Lung microvascular endothelial cell (primary cell): ENCODE measurements around the gene DNALI1. TPM values are rescaled to one million over a fixed set of nuclear protein-coding genes. Genes with fewer than 3 reads are reported as not detected.
"Not testable (repeated sequence)": the region's sequence is repeated elsewhere in the genome, so short reads cannot be mapped to it uniquely, and the experiment has no call there.

Source experiments
- DNase-seq, 2 donors: peaks; one replicate each; pipeline versions ENCODE4 v3.0.0 to v3.0.0-alpha.2; 2010; ENCODE audit warnings: low read depth in 2 of 2
- total RNA-seq: library from RNA; depleted of rRNA; stranded (reverse); fragments of >200 nt; gene quantifications from 2 replicates; pipeline ENCODE4 v1.2.1, GENCODE V29; 2014

The DNALI1 gene
- total RNA-seq: 0.20 and 0.22 TPM in 2 replicates

- DNase-seq: peak; percentile 91 to 94
Measured at GRCh38 chr1:37556712-37557196, at the start of gene DNALI1. Gene DNALI1 (plus strand): TSS chr1:37556940. CDS start chr1:37556995, 55 bp downstream.

- DNase-seq: no peak
Measured at GRCh38 chr1:37509181-37509580, 47.6 kb upstream of the DNALI1 start.

GRCh38 chr1:37513795-37514349 lies 42.9 kb upstream of the DNALI1 start:
- DNase-seq: peak; percentile 11 to 23

GRCh38 chr1:37514350-37515184 lies 42.2 kb upstream of the DNALI1 start, which contains the start of gene MEAF6:
Gene MEAF6 (minus strand): TSS chr1:37514766. CDS start chr1:37514746, 20 bp downstream.
- peak; percentile 83 for DNase-seq

GRCh38 chr1:37515185-37516034 lies 41.3 kb upstream of the DNALI1 start:
- DNase-seq: no peak

- no peak for DNase-seq
Measured at GRCh38 chr1:37517569-37517968, 39.2 kb upstream of the DNALI1 start.

GRCh38 chr1:37518241-37518640 lies 38.5 kb upstream of the DNALI1 start:
- not testable (repeated sequence) for DNase-seq

GRCh38 chr1:37518929-37519328 lies 37.8 kb upstream of the DNALI1 start:
- not testable (repeated sequence) for DNase-seq

- DNase-seq: no peak
Measured at GRCh38 chr1:37519613-37520012, 37.1 kb upstream of the DNALI1 start.

- DNase-seq: not testable (repeated sequence)
Measured at GRCh38 chr1:37529888-37530287, 26.9 kb upstream of the DNALI1 start.

- DNase-seq: not testable (repeated sequence)
Measured at GRCh38 chr1:37532418-37533156, 24.2 kb upstream of the DNALI1 start.

- DNase-seq: peak in 1 of 2 donors; percentile 10
Measured at GRCh38 chr1:37533317-37534093, 23.2 kb upstream of the DNALI1 start.

GRCh38 chr1:37537378-37537777 lies 19.4 kb upstream of the DNALI1 start:
- peak; percentile 8 to 43 for DNase-seq

- not testable (repeated sequence) for DNase-seq
Measured at GRCh38 chr1:37539154-37539553, 17.6 kb upstream of the DNALI1 start.

GRCh38 chr1:37540036-37540785 lies 16.5 kb upstream of the DNALI1 start:
- no peak for DNase-seq

- no peak for DNase-seq
Measured at GRCh38 chr1:37544530-37544929, 12.2 kb upstream of the DNALI1 start.

GRCh38 chr1:37545019-37545418 lies 11.7 kb upstream of the DNALI1 start:
- no peak for DNase-seq

GRCh38 chr1:37549341-37549740 lies 7.4 kb upstream of the DNALI1 start:
- no peak for DNase-seq

GRCh38 chr1:37553598-37553926 lies 3.2 kb upstream of the DNALI1 start:
- peak in 1 of 2 donors; percentile 21 for DNase-seq
